PC-3 (cell line): ENCODE results near the gene HEPN1. TPM values are rescaled to one million over a fixed set of nuclear protein-coding genes. Genes with fewer than 3 reads are reported as not detected.

Experiments used
- ATAC-seq: fragments of 200-7000 bp; cut with Tn5 transposase; 2 replicates; pipeline ENCODE4 v1.9.1; 2020; ENCODE audit warnings: mild to moderate bottlenecking, moderate library complexity
- BruUV-seq: library from RNA; stranded (reverse); fragments of 400-500 nt; replicated peaks from 2 replicates; lab custom pipeline; 2021; lab: Mats Ljungman, UMichigan
- CTCF ChIA-PET: fragments of 300-600 bp; sonication (Branson Sonifier 250); formaldehyde crosslinking; loops from one replicate; lab custom pipeline; 2022; ENCODE audit warnings: antibody characterized with exemption; lab: Charles Lee
- POLR2A ChIA-PET: fragments of 300-600 bp; sonication (Branson Sonifier 250); formaldehyde crosslinking; loops from one replicate; lab custom pipeline; 2022; ENCODE audit warnings: antibody characterized with exemption; ENCODE audit not compliant: unreplicated experiment; lab: Charles Lee
- DNase-seq: peaks from one replicate; pipeline ENCODE4 v3.0.0-alpha.2; 2015
- H2AFZ ChIP-seq: fragments of 300-600 bp; sonication (generic); 2 replicates; pipeline ENCODE4 v1.6.0; 2016; ENCODE audit warnings: antibody characterized with exemption, low read length
- H3F3A ChIP-seq: fragments of 300-600 bp; sonication (generic); one replicate; pipeline ENCODE4 v1.6.0; 2017; ENCODE audit warnings: antibody characterized with exemption, low read length, control low read depth, mild to moderate bottlenecking; ENCODE audit not compliant: unreplicated experiment
- H3K27ac ChIP-seq: fragments of 300-600 bp; sonication (generic); 2 replicates; pipeline ENCODE4 v1.5.1; 2016; ENCODE audit warnings: mild to moderate bottlenecking, low read length
- H3K27me3 ChIP-seq: fragments of 300-600 bp; sonication (generic); 2 replicates; pipeline ENCODE4 v1.6.1; 2016; ENCODE audit warnings: low read length, mixed read lengths
- H3K36me3 ChIP-seq: fragments of 300-600 bp; sonication (generic); 2 replicates; pipeline ENCODE4 v1.6.1; 2016; ENCODE audit warnings: low read depth, mixed run types, low read length, mixed read lengths
- H3K4me1 ChIP-seq: fragments of 300-600 bp; sonication (generic); 2 replicates; pipeline ENCODE4 v1.5.1; 2016; ENCODE audit warnings: low read length; ENCODE audit not compliant: insufficient read depth
- H3K4me2 ChIP-seq: fragments of 300-600 bp; sonication (generic); 2 replicates; pipeline ENCODE4 v1.6.0; 2016; ENCODE audit warnings: low read length
- H3K4me3 ChIP-seq: fragments of 300-600 bp; sonication (generic); 2 replicates; pipeline ENCODE4 v1.5.1; 2016; ENCODE audit warnings: mild to moderate bottlenecking, low read length, mixed read lengths
- H3K79me2 ChIP-seq: fragments of 300-600 bp; sonication (generic); 2 replicates; pipeline ENCODE4 v1.6.1; 2017; ENCODE audit warnings: low read length, mixed read lengths
- H3K9ac ChIP-seq: fragments of 300-600 bp; sonication (generic); 2 replicates; pipeline ENCODE4 v1.6.0; 2016; ENCODE audit warnings: mild to moderate bottlenecking, low read length
- H3K9me2 ChIP-seq: fragments of 300-600 bp; sonication (generic); replicated peaks from 2 replicates; pipeline ENCODE4 v1.6.1; 2016; ENCODE audit warnings: mixed run types, low read length, mixed read lengths
- H3K9me3 ChIP-seq: fragments of 300-600 bp; sonication (generic); 2 replicates; pipeline ENCODE4 v1.6.1; 2016; ENCODE audit warnings: low read length, mixed read lengths
- H4K20me1 ChIP-seq: fragments of 300-600 bp; sonication (generic); 2 replicates; pipeline ENCODE4 v1.6.1; 2016; ENCODE audit warnings: low read length, mixed read lengths
- EZH2 ChIP-seq: fragments of 300-600 bp; sonication (generic); IDR thresholded peaks from one replicate; pipeline ENCODE4 v1.6.1; 2017; ENCODE audit warnings: antibody characterized with exemption, mild to moderate bottlenecking, low read length; ENCODE audit not compliant: unreplicated experiment
- EZH2phosphoT487 ChIP-seq: fragments of 300-600 bp; sonication (generic); IDR thresholded peaks from 2 replicates; pipeline ENCODE4 v1.6.1; 2018; ENCODE audit warnings: mild to moderate bottlenecking, antibody characterized with exemption, low read length, borderline replicate concordance
- intact Hi-C: fragments of 100-400 bp; cut with micrococcal nuclease; formaldehyde crosslinking; loops from 2 replicates; pipeline ENCODE4 v1.9.0; 2023
- total RNA-seq: library from RNA; depleted of rRNA; stranded (reverse); fragments of >200 nt; gene quantifications from 2 replicates; pipeline ENCODE4 v1.2.3, GENCODE V29; 2014
- TF ChIP-seq, protein P1 (sequence below): fragments of 300-600 bp; sonication (generic); conservative IDR thresholded peaks from 2 replicates; pipeline ENCODE4 v1.5.1; 2017; ENCODE audit warnings: antibody characterized with exemption, low read depth, mild to moderate bottlenecking, low read length

Gene HEPN1
- total RNA-seq, 1 experiment from 2014 or later = not detected

GRCh38 chr11:124928942-124929665, 10.1 kb downstream of the HEPN1 start:
- Histone ChIP-seq H3K27ac (no peak overlapping the region), H3K4me1 (no peaks in the 10 kb centered on the region), H3K79me2 (no peaks in the 10 kb centered on the region), H3K9ac (no peak overlapping the region), H3K4me3 (no peak overlapping the region), H3K9me2 (no peaks in the 10 kb centered on the region), H2AFZ (no peak overlapping the region), H3F3A (no peaks in the 10 kb centered on the region), H3K36me3 (no peaks in the 10 kb centered on the region), H4K20me1 (no peaks in the 10 kb centered on the region), H3K4me2 (no peak overlapping the region), H3K27me3 (no peaks in the 10 kb centered on the region), H3K9me3 (no peaks in the 10 kb centered on the region)
- intact Hi-C loops = no loop called here
- BruUV-seq = no TSS peak
- POLR2A ChIA-PET = no interaction called here
- DNase-seq (no peak), ATAC-seq (no peak)
- TF ChIP-seq, protein P1, sequence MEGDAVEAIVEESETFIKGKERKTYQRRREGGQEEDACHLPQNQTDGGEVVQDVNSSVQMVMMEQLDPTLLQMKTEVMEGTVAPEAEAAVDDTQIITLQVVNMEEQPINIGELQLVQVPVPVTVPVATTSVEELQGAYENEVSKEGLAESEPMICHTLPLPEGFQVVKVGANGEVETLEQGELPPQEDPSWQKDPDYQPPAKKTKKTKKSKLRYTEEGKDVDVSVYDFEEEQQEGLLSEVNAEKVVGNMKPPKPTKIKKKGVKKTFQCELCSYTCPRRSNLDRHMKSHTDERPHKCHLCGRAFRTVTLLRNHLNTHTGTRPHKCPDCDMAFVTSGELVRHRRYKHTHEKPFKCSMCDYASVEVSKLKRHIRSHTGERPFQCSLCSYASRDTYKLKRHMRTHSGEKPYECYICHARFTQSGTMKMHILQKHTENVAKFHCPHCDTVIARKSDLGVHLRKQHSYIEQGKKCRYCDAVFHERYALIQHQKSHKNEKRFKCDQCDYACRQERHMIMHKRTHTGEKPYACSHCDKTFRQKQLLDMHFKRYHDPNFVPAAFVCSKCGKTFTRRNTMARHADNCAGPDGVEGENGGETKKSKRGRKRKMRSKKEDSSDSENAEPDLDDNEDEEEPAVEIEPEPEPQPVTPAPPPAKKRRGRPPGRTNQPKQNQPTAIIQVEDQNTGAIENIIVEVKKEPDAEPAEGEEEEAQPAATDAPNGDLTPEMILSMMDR = no peak
- no peak for TF ChIP-seq EZH2
- no peak for TF ChIP-seq EZH2phosphoT487
- CTCF ChIA-PET = no interaction called here

GRCh38 chr11:124930799-124931198, 11.7 kb downstream of the HEPN1 start:
- Histone ChIP-seq H3K4me3 (no peak overlapping the region), H3K79me2 (no peaks in the 10 kb centered on the region), H3K4me2 (no peak overlapping the region), H3K27ac (no peak overlapping the region), H3F3A (no peaks in the 10 kb centered on the region), H3K9me3 (no peaks in the 10 kb centered on the region), H3K4me1 (peaks cover 7% of the 10 kb centered on the region; the same call in 1 of the 2 replicates), H4K20me1 (no peaks in the 10 kb centered on the region), H3K27me3 (no peaks in the 10 kb centered on the region), H2AFZ (no peak overlapping the region), H3K9ac (no peak overlapping the region), H3K9me2 (no peaks in the 10 kb centered on the region), H3K36me3 (no peaks in the 10 kb centered on the region)
- TF ChIP-seq, protein P1 = no peak
- no peak for TF ChIP-seq EZH2
- TF ChIP-seq EZH2phosphoT487 = no peak
- CTCF ChIA-PET = interaction anchor here (0.5 kb wide), 1 partner anchor 11 kb away, joined by 13 read pairs; no protein-coding TSS in a partner anchor
- BruUV-seq = no TSS peak
- DNase-seq (no peak), ATAC-seq (no peak)
- intact Hi-C loops = no loop called here
- POLR2A ChIA-PET = no interaction called here

GRCh38 chr11:124934862-124935547, 16.0 kb downstream of the HEPN1 start:
- Histone ChIP-seq H3K9ac (no peak overlapping the region), H3F3A (no peaks in the 10 kb centered on the region), H3K27ac (no peak overlapping the region), H3K9me2 (no peaks in the 10 kb centered on the region), H3K79me2 (no peaks in the 10 kb centered on the region), H3K4me2 (no peak overlapping the region), H3K4me3 (no peak overlapping the region), H2AFZ (no peak overlapping the region), H3K27me3 (no peaks in the 10 kb centered on the region), H3K36me3 (no peaks in the 10 kb centered on the region), H3K9me3 (no peaks in the 10 kb centered on the region), H4K20me1 (no peaks in the 10 kb centered on the region), H3K4me1 (peaks cover 7% of the 10 kb centered on the region; the same call in 1 of the 2 replicates)
- POLR2A ChIA-PET = no interaction called here
- DNase-seq = peak; percentile 35
- no peak for TF ChIP-seq EZH2
- TF ChIP-seq, protein P1 = peak; percentile 42
- no TSS peak for BruUV-seq
- intact Hi-C loops = no loop called here
- CTCF ChIA-PET = interaction anchor here (3.1 kb wide), 1 partner anchor 59 kb away, joined by 8 read pairs; no protein-coding TSS in a partner anchor
- ATAC-seq = peak; percentile 22; the same call in 1 of the 2 replicates
